Liver (tissue), 9 donors: ENCODE data around the gene DEDD. TPM values are rescaled to one million over a fixed set of nuclear protein-coding genes. Genes with fewer than 3 reads are reported as not detected.

Experiments used
- DNase-seq: peaks from one replicate; pipeline ENCODE4 v3.0.0-alpha.2; 2017; ENCODE audit warnings: low spot score
- H3K27ac ChIP-seq, 2 donors: one replicate each; pipeline ENCODE4 v1.7.0; 2013; ENCODE audit warnings: inconsistent platforms in 2 of 2, low read length in 2 of 2, control low read depth in 1 of 2, low read depth in 1 of 2, mild to moderate bottlenecking in 1 of 2
- H3K27me3 ChIP-seq, 4 donors: one replicate each; pipeline versions ENCODE4 v1.6.1 to v1.7.0; 2013; ENCODE audit warnings: low read length in 3 of 4, inconsistent platforms in 1 of 4, mild to moderate bottlenecking in 1 of 4, moderate library complexity in 1 of 4; ENCODE audit not compliant: control insufficient read depth in 4 of 4, insufficient read depth in 4 of 4
- H3K36me3 ChIP-seq, 4 donors: one replicate each; pipeline versions ENCODE4 v1.6.1 to v1.7.0; 2013; ENCODE audit warnings: low read length in 3 of 4, mild to moderate bottlenecking in 3 of 4, low read depth in 1 of 4, moderate library complexity in 1 of 4; ENCODE audit not compliant: control insufficient read depth in 4 of 4, insufficient read depth in 3 of 4
- H3K4me1 ChIP-seq, 4 donors: one replicate each; pipeline versions ENCODE4 v1.6.1 to v1.7.0; 2013; ENCODE audit warnings: low read length in 3 of 4, mild to moderate bottlenecking in 3 of 4, moderate library complexity in 1 of 4; ENCODE audit not compliant: control insufficient read depth in 4 of 4, insufficient read depth in 4 of 4
- H3K4me3 ChIP-seq, 3 donors: one replicate each; pipeline versions ENCODE4 v1.6.1 to v1.7.0; 2013; ENCODE audit warnings: low read length in 3 of 3, control low read depth in 1 of 3, low read depth in 1 of 3, mild to moderate bottlenecking in 1 of 3
- H3K9ac ChIP-seq, 2 donors: one replicate each; pipeline ENCODE4 v1.7.0; 2013; ENCODE audit warnings: low read length in 2 of 2, mild to moderate bottlenecking in 2 of 2, moderate library complexity in 2 of 2, control low read depth in 1 of 2, low read depth in 1 of 2
- H3K9me3 ChIP-seq, 4 donors: one replicate each; pipeline versions ENCODE4 v1.6.1 to v1.7.0; 2013; ENCODE audit warnings: low read length in 3 of 4; ENCODE audit not compliant: control insufficient read depth in 4 of 4
- EGR1 ChIP-seq, 2 donors: IDR thresholded peaks; 2 replicates each; pipeline ENCODE4 v1.6.1; 2016 to 2018; ENCODE audit warnings: antibody characterized with exemption in 2 of 2, low read depth in 2 of 2
- FOXA2 ChIP-seq: IDR thresholded peaks from 2 replicates; pipeline ENCODE4 v1.6.1; 2016; ENCODE audit warnings: antibody characterized with exemption
- HNF4A ChIP-seq, 2 donors: conservative IDR thresholded peaks; 2 replicates each; pipeline ENCODE4 v1.6.1; 2016; ENCODE audit warnings: antibody characterized with exemption in 2 of 2, mild to moderate bottlenecking in 2 of 2
- HNF4G ChIP-seq: IDR thresholded peaks from 2 replicates; pipeline ENCODE4 v1.6.1; 2016; ENCODE audit warnings: antibody characterized with exemption
- JUND ChIP-seq, 2 donors: IDR thresholded peaks; 2 replicates each; pipeline ENCODE4 v1.6.1; 2016; ENCODE audit warnings: antibody characterized with exemption in 2 of 2
- NR2F2 ChIP-seq: IDR thresholded peaks from 2 replicates; pipeline ENCODE4 v1.6.1; 2016; ENCODE audit warnings: antibody characterized with exemption
- RAD21 ChIP-seq, 2 donors: IDR thresholded peaks; 2 replicates each; pipeline ENCODE4 v1.6.1; 2016; ENCODE audit warnings: antibody characterized with exemption in 2 of 2, mild to moderate bottlenecking in 2 of 2
- SP1 ChIP-seq: IDR thresholded peaks from 2 replicates; pipeline ENCODE4 v1.6.1; 2018; ENCODE audit warnings: antibody characterized with exemption, mild to moderate bottlenecking
- WGBS: extraction: QIAGEN DNeasy Blood & Tissue Kit; methylation state at CpG from one replicate; pipeline ENCODE4 v1.1.7; 2013; 5-methylcytosine and 5-hydroxymethylcytosine counted together
- polyA plus RNA-seq, 2 donors: library from polyadenylated mRNA; stranded (reverse) in 1 of 2; unstranded in 1 of 2; fragments of 200-250 nt in 1 of 2; fragments of >200 nt in 1 of 2; fragmentation: Nextera tagmentation in 1 of 2; extraction: Ambion mirVana in 1 of 2; gene quantifications; one replicate each; pipeline versions ENCODE4 v1.2.1 to v1.2.3, GENCODE V29; 2013 to 2015
- total RNA-seq, 2 donors: library from RNA; depleted of rRNA; stranded (reverse); fragments of >200 nt; gene quantifications; one replicate each; pipeline ENCODE4 v1.2.3, GENCODE V29; 2014
- TF ChIP-seq, protein P1 (sequence below): IDR thresholded peaks from 2 replicates; pipeline ENCODE4 v1.6.1; 2016; ENCODE audit warnings: antibody characterized with exemption
- TF ChIP-seq, protein P2 (sequence below): IDR thresholded peaks from 2 replicates; pipeline ENCODE4 v1.6.1; 2016; ENCODE audit warnings: antibody characterized with exemption, mild to moderate bottlenecking
- TF ChIP-seq, protein P3 (sequence below): IDR thresholded peaks from 2 replicates; pipeline ENCODE4 v1.6.1; 2016; ENCODE audit warnings: antibody characterized with exemption
- TF ChIP-seq, protein P4 (sequence below): fragments of 150-350 bp; IDR thresholded peaks from 2 replicates; pipeline ENCODE4 v1.5.1; 2017; ENCODE audit warnings: improper control_type of control experiment, low read depth, low read length; ENCODE audit not compliant: missing input control
- donor health status: healthy.
- donor health status: healthy.
- donor health status: healthy.
- donor health status: healthy.
- donor health status: healthy.

DEDD gene
- total and polyA plus RNA-seq, 4 donors: 13.8 to 17.7 (median 16.0) TPM

DNA sequence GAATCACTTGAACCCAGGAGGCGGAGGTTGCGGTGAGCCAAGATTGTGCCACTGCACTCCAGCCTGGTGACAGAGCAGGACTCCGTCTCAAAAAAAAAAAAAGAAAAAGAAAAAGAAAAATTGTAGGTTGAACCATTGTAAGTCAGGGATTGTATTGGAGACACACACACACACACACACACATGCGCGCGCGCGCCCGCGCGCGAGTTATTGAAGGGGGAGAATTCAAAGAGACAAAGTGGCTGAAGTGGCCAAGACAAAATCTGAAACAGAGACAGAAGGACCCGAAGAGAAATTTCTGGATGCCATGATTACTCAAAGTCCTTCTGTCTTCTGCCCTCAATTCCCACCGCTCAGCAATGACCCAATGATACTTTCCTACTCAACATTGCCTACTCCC is 38.0 kb downstream of the DEDD start:
- no peak for DNase-seq
- Histone ChIP-seq H3K27ac (no peak overlapping the region), H3K9me3 (no peaks in the 10 kb centered on the region), H3K36me3 (no peaks in the 10 kb centered on the region), H3K4me3 (no peak overlapping the region), H3K4me1 (peaks cover 2 to 22% (median 11%) of the 10 kb centered on the region in 4 donors), H3K27me3 (no peaks in the 10 kb centered on the region), H3K9ac (no peak overlapping the region)
- TF ChIP-seq JUND (IDR thresholded peaks at IDR 0.05) (no peak), SP1 (no peak), FOXA2 (no peak), HNF4A (conservative IDR thresholded peaks at IDR 0.05) (no peak), HNF4G (no peak)
- 96% methylated on average over 14 of the region's 14 CpGs for WGBS

GRCh38 chr1:161092621-161093028 is 39.8 kb downstream of the DEDD start:
- DNase-seq: no peak
- Histone ChIP-seq H3K4me1 (peaks cover 0 to 5% (median under 1%) of the 10 kb centered on the region in 4 donors), H3K9ac (no peak overlapping the region), H3K27me3 (no peaks in the 10 kb centered on the region), H3K4me3 (no peak overlapping the region), H3K36me3 (no peaks in the 10 kb centered on the region), H3K9me3 (no peaks in the 10 kb centered on the region), H3K27ac (no peak overlapping the region)
- TF ChIP-seq RAD21 (IDR thresholded peaks at IDR 0.05): no peak
- no peak for TF ChIP-seq NR2F2
- TF ChIP-seq, protein P1, sequence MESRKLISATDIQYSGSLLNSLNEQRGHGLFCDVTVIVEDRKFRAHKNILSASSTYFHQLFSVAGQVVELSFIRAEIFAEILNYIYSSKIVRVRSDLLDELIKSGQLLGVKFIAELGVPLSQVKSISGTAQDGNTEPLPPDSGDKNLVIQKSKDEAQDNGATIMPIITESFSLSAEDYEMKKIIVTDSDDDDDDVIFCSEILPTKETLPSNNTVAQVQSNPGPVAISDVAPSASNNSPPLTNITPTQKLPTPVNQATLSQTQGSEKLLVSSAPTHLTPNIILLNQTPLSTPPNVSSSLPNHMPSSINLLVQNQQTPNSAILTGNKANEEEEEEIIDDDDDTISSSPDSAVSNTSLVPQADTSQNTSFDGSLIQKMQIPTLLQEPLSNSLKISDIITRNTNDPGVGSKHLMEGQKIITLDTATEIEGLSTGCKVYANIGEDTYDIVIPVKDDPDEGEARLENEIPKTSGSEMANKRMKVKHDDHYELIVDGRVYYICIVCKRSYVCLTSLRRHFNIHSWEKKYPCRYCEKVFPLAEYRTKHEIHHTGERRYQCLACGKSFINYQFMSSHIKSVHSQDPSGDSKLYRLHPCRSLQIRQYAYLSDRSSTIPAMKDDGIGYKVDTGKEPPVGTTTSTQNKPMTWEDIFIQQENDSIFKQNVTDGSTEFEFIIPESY: no peak
- TF ChIP-seq SP1: no peak
- TF ChIP-seq JUND (IDR thresholded peaks at IDR 0.05): no peak
- TF ChIP-seq, protein P2, sequence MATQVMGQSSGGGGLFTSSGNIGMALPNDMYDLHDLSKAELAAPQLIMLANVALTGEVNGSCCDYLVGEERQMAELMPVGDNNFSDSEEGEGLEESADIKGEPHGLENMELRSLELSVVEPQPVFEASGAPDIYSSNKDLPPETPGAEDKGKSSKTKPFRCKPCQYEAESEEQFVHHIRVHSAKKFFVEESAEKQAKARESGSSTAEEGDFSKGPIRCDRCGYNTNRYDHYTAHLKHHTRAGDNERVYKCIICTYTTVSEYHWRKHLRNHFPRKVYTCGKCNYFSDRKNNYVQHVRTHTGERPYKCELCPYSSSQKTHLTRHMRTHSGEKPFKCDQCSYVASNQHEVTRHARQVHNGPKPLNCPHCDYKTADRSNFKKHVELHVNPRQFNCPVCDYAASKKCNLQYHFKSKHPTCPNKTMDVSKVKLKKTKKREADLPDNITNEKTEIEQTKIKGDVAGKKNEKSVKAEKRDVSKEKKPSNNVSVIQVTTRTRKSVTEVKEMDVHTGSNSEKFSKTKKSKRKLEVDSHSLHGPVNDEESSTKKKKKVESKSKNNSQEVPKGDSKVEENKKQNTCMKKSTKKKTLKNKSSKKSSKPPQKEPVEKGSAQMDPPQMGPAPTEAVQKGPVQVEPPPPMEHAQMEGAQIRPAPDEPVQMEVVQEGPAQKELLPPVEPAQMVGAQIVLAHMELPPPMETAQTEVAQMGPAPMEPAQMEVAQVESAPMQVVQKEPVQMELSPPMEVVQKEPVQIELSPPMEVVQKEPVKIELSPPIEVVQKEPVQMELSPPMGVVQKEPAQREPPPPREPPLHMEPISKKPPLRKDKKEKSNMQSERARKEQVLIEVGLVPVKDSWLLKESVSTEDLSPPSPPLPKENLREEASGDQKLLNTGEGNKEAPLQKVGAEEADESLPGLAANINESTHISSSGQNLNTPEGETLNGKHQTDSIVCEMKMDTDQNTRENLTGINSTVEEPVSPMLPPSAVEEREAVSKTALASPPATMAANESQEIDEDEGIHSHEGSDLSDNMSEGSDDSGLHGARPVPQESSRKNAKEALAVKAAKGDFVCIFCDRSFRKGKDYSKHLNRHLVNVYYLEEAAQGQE: no peak
- TF ChIP-seq, protein P3, sequence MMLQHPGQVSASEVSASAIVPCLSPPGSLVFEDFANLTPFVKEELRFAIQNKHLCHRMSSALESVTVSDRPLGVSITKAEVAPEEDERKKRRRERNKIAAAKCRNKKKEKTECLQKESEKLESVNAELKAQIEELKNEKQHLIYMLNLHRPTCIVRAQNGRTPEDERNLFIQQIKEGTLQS: no peak
- TF ChIP-seq, protein P4, sequence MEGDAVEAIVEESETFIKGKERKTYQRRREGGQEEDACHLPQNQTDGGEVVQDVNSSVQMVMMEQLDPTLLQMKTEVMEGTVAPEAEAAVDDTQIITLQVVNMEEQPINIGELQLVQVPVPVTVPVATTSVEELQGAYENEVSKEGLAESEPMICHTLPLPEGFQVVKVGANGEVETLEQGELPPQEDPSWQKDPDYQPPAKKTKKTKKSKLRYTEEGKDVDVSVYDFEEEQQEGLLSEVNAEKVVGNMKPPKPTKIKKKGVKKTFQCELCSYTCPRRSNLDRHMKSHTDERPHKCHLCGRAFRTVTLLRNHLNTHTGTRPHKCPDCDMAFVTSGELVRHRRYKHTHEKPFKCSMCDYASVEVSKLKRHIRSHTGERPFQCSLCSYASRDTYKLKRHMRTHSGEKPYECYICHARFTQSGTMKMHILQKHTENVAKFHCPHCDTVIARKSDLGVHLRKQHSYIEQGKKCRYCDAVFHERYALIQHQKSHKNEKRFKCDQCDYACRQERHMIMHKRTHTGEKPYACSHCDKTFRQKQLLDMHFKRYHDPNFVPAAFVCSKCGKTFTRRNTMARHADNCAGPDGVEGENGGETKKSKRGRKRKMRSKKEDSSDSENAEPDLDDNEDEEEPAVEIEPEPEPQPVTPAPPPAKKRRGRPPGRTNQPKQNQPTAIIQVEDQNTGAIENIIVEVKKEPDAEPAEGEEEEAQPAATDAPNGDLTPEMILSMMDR: no peak
- no peak for TF ChIP-seq HNF4A (conservative IDR thresholded peaks at IDR 0.05)
- no peak for TF ChIP-seq EGR1 (IDR thresholded peaks at IDR 0.05; ENCODE audit: low read depth in 2 of 2)
- WGBS: 89% methylated on average over 3 of the region's 3 CpGs
